ENCODE data around the gene LAMTOR4. TPM values are rescaled to one million over a fixed set of nuclear protein-coding genes. Genes with fewer than 3 reads are reported as not detected.

Gene LAMTOR4
- total RNA-seq, 2 donors from 2014 or later = 125 to 205 TPM

GRCh38 chr7:100198266-100198665, 49.5 kb downstream of the LAMTOR4 start:
- ATAC-seq (ENCODE audit: insufficient number of reproducible peaks, low FRiP score, low read depth) (no peak), DNase-seq (ENCODE audit: low spot score) (no peak)
- H3K4me3 ChIP-seq = no peak overlapping the region
- no peaks in the 10 kb centered on the region for H3K4me1 ChIP-seq (ENCODE audit: control insufficient read depth in 1 of 2, low read depth in 2 of 2)
- no peaks in the 10 kb centered on the region for H3K9me3 ChIP-seq
- no peaks in the 10 kb centered on the region for H3K36me3 ChIP-seq
- TF ChIP-seq CTCF (IDR thresholded peaks at IDR 0.05) = no peak
- no peak overlapping the region for H3K27ac ChIP-seq
- H3K27me3 ChIP-seq (replicated peaks; ENCODE audit: insufficient read depth) = no peaks in the 10 kb centered on the region

- TF ChIP-seq CTCF (IDR thresholded peaks at IDR 0.05) = no peak
- no peak for ATAC-seq (ENCODE audit: insufficient number of reproducible peaks, low FRiP score, low read depth)
Observed at GRCh38 chr7:100200693-100201092, 52.0 kb downstream of the LAMTOR4 start.

More at GRCh38 chr7:100200693-100201092, 52.0 kb downstream of the LAMTOR4 start:
- no peak for DNase-seq (ENCODE audit: low spot score)
- Histone ChIP-seq H3K4me3 (no peak overlapping the region), H3K36me3 (no peaks in the 10 kb centered on the region), H3K9me3 (no peaks in the 10 kb centered on the region), H3K27ac (no peak overlapping the region), H3K27me3 (replicated peaks; ENCODE audit: insufficient read depth) (no peaks in the 10 kb centered on the region), H3K4me1 (ENCODE audit: control insufficient read depth in 1 of 2, low read depth in 2 of 2) (no peaks in the 10 kb centered on the region)

Other genes with a start within 250 kb of the LAMTOR4 start
- gene TRIM4, start 229.4 kb upstream of the LAMTOR4 start, total RNA-seq = 10 to 100 TPM; 35.2 to 42.5 TPM
- gene GJC3, start 219.3 kb upstream of the LAMTOR4 start, total RNA-seq = 1 to 10 TPM in 1 of 2 donors, not detected in 1; 2.6 TPM
- 1 to 10 TPM in 1 of 2 donors, not detected in 1; 2.3 TPM for gene AZGP1, start 172.9 kb upstream of the LAMTOR4 start, total RNA-seq
- 10 to 100 TPM; 25.6 to 42.5 TPM for gene ZKSCAN1, start 133.3 kb upstream of the LAMTOR4 start, total RNA-seq
- 10 to 100 TPM in 1 of 2 donors, 1 to 10 TPM in 1; 9.3 to 16.6 TPM for gene ZSCAN21, start 99.1 kb upstream of the LAMTOR4 start, total RNA-seq
- gene ZNF3, start 67.2 kb upstream of the LAMTOR4 start, total RNA-seq = 10 to 100 TPM; 15.2 to 29.6 TPM
- 10 to 100 TPM; 40.4 to 76.2 TPM for gene COPS6, start 59.9 kb upstream of the LAMTOR4 start, total RNA-seq
- gene MCM7, start 47.5 kb upstream of the LAMTOR4 start, total RNA-seq = 10 to 100 TPM; 17.6 to 23.6 TPM
- gene AP4M1, start 47.3 kb upstream of the LAMTOR4 start, total RNA-seq = 10 to 100 TPM; 22.3 to 23.8 TPM
- gene TAF6, start 29.6 kb upstream of the LAMTOR4 start, total RNA-seq = 10 to 100 TPM; 48.0 to 72.8 TPM
- gene CNPY4, start 29.3 kb upstream of the LAMTOR4 start, total RNA-seq = 10 to 100 TPM; 12.6 to 13.7 TPM
- gene MBLAC1, start 22.0 kb upstream of the LAMTOR4 start, total RNA-seq = 1 to 10 TPM in 1 of 2 donors, not detected in 1; 1.1 TPM
- 10 to 100 TPM; 14.0 to 18.0 TPM for gene TRAPPC14, start 9.8 kb downstream of the LAMTOR4 start, total RNA-seq
- 10 to 100 TPM in 1 of 2 donors, 1 to 10 TPM in 1; 8.3 to 18.7 TPM for gene GAL3ST4, start 19.7 kb downstream of the LAMTOR4 start, total RNA-seq
- gene GPC2, start 28.5 kb downstream of the LAMTOR4 start, total RNA-seq = 1 to 10 TPM; 1.8 to 5.0 TPM
- gene STAG3, start 29.0 kb downstream of the LAMTOR4 start, total RNA-seq = under 1 TPM; 0.56 to 0.95 TPM
- under 1 TPM in 1 of 2 donors, not detected in 1; 0.78 TPM for gene PVRIG, start 71.0 kb downstream of the LAMTOR4 start, total RNA-seq
- not detected for gene SPDYE3, start 158.8 kb downstream of the LAMTOR4 start, total RNA-seq
- 100 to 1,000 TPM in 1 of 2 donors, 10 to 100 TPM in 1; 88.4 to 100 TPM for gene PILRB, start 209.2 kb downstream of the LAMTOR4 start, total RNA-seq
- 1 to 10 TPM; 5.0 to 8.5 TPM for gene PILRA, start 224.6 kb downstream of the LAMTOR4 start, total RNA-seq

All from thoracic aorta (tissue), 2 donors.